PFSK-1 (cell line): ENCODE measurements around the gene MBD5.

Experiments used
- FOXP2 ChIP-seq: optimal IDR thresholded peaks from 2 replicates; pipeline ENCODE3; 2011; ENCODE audit warnings: borderline replicate concordance, control low read depth, inconsistent platforms; ENCODE audit not compliant: insufficient read depth; ENCODE audit errors: extremely low read length, extremely low read depth
- POLR2AphosphoS5 ChIP-seq: IDR thresholded peaks from 2 replicates; pipeline ENCODE4 v1.6.1; 2012; ENCODE audit warnings: low read depth, mild to moderate bottlenecking, control low read depth, low read length, moderate library complexity
- SIN3A ChIP-seq: IDR thresholded peaks from 2 replicates; pipeline ENCODE4 v1.6.1; 2012; ENCODE audit warnings: mild to moderate bottlenecking, low read length, moderate library complexity, borderline replicate concordance; ENCODE audit not compliant: insufficient read depth
- TAF1 ChIP-seq: IDR thresholded peaks from 2 replicates; pipeline ENCODE4 v1.6.1; 2012; ENCODE audit warnings: low read length, control low read depth, borderline replicate concordance; ENCODE audit not compliant: insufficient read depth
- TF ChIP-seq, protein P1 (sequence below), 2 experiments: IDR thresholded peaks; 2 replicates each; pipeline versions ENCODE4 v1.6.1 to v1.8.0; 2011 to 2012; ENCODE audit warnings: low read depth in 2 of 2, low read length in 2 of 2, control low read depth in 1 of 2, inconsistent platforms in 1 of 2, mild to moderate bottlenecking in 1 of 2, moderate library complexity in 1 of 2; ENCODE audit not compliant: insufficient read depth in 1 of 2

Gene MBD5

DNA sequence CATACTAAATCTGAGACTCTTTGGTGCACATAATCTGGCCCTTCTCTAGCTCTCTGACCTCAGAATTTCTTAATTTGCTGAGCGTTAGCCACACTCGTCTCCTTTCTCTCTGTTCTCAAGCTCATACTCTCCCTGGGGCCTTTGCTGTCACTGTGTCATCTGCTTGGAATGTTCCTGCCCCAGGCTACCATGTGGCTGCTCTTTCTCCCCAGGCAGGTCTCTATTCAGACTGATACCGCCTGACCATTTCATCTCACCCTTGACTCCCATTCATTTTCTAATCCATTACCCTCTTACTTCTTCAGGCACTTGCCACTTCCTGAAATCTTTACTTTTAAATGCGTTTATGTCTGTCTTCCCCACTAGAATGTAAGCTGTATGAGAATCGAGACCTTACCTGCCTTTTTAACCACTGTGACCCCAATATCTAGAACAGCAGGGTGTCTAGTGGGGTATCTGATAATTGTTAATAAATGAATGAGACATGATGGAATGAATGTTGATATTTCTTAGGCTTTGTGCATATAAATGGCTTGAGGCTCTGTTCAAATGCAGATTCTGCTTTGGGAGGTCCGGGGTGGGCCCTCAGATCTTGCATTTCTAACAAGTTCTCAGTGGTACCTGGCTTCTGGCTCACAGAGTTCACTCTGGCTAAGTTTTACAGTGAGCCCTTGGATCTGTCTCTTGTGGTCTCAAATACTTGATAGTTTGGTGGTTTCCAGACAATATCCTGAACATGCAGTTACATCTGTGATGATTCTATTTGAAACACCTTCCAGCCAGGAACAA lies 533.8 kb downstream of the MBD5 start:
- TF ChIP-seq, protein P1, sequence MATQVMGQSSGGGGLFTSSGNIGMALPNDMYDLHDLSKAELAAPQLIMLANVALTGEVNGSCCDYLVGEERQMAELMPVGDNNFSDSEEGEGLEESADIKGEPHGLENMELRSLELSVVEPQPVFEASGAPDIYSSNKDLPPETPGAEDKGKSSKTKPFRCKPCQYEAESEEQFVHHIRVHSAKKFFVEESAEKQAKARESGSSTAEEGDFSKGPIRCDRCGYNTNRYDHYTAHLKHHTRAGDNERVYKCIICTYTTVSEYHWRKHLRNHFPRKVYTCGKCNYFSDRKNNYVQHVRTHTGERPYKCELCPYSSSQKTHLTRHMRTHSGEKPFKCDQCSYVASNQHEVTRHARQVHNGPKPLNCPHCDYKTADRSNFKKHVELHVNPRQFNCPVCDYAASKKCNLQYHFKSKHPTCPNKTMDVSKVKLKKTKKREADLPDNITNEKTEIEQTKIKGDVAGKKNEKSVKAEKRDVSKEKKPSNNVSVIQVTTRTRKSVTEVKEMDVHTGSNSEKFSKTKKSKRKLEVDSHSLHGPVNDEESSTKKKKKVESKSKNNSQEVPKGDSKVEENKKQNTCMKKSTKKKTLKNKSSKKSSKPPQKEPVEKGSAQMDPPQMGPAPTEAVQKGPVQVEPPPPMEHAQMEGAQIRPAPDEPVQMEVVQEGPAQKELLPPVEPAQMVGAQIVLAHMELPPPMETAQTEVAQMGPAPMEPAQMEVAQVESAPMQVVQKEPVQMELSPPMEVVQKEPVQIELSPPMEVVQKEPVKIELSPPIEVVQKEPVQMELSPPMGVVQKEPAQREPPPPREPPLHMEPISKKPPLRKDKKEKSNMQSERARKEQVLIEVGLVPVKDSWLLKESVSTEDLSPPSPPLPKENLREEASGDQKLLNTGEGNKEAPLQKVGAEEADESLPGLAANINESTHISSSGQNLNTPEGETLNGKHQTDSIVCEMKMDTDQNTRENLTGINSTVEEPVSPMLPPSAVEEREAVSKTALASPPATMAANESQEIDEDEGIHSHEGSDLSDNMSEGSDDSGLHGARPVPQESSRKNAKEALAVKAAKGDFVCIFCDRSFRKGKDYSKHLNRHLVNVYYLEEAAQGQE (IDR thresholded peaks at IDR 0.05; ENCODE audit: insufficient read depth in 1 of 2, low read depth in 2 of 2, low read length in 2 of 2): no peak
- no peak for TF ChIP-seq POLR2AphosphoS5
- no peak for TF ChIP-seq FOXP2
- TF ChIP-seq SIN3A: no peak
- no peak for TF ChIP-seq TAF1

DNA sequence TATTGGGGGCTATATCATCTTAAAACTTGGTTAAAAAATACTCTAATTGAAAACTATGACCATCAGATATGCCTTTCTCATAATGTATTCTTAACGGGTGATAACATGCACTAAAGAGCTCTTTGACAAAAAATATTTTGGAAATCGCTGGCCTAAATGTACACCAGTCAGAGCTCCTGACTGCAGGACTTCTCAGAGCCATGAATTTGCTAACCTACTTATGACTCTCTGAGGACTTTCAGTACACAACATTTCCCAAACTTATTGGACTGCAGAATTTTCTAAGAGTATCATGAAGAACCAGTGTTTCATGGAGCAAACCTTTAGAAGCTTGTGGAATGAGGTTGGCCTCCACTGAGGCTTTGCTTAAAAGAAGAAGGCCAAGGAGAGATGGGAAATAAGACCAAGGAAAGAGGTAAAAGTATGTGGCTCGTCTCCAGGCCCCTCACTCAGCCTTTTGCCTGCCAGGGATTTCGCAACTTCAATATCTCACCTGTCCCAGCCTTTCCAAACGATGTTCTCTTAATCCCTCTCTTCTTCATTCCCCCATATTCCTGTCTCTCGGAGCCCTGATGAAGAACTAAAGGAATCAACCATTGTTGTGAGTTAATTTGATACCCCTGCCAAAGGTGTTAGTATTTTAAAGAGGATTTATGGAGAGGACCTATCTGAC lies 534.9 kb downstream of the MBD5 start:
- TF ChIP-seq POLR2AphosphoS5 (no peak), SIN3A (no peak), TAF1 (no peak), FOXP2 (no peak)
- TF ChIP-seq, protein P1 (IDR thresholded peaks at IDR 0.05; ENCODE audit: insufficient read depth in 1 of 2, low read depth in 2 of 2, low read length in 2 of 2): no peak

DNA sequence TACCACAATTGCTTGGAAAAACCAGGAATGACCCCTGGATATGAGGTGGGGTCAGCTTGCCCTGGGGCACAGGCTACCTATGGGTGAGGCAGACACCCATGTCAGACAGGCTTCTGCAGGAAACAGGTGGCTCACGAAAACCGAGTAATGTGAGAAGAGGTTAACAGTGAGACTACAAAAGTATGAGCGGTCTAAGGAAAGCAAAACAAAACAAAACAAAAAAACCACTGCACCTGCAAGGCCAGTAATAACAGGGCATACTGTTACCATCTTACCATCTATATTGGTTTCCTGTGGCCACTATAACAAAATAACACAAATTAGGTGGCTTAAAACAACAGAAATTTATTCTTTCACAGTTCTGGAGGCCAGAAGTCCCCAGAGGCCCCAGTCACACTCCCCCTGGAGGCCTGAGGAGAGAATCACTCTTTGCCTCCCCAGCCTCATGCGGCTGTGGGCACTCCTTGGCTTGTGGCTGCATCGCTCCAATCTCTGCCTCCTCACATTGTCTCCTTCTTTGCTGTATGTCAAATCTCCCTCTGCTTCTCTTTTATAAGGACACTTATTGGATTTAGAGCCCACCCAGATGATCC lies 537.0 kb downstream of the MBD5 start:
- TF ChIP-seq, protein P1 (IDR thresholded peaks at IDR 0.05; ENCODE audit: insufficient read depth in 1 of 2, low read depth in 2 of 2, low read length in 2 of 2): no peak
- no peak for TF ChIP-seq TAF1
- no peak for TF ChIP-seq SIN3A
- TF ChIP-seq POLR2AphosphoS5: no peak
- TF ChIP-seq FOXP2: no peak

DNA sequence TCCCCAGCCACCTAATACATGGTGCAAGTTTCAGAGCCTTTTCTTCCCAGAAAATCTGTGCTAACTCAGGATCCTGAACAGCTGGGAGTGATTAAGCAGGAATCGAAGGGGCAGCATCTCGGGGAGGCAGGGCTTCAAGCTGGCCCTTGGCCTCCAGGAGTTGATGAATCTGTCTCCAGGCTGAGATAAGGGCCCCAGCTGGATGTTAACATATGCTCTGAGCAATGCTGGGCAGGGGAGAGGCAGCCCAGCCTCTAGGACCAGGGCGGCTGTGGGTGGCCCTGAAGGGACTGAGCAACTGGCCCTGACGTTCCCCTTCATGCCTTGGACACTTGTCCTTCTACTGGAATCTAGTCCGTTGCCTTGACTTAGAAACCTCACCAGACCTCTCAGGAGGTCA lies 539.6 kb downstream of the MBD5 start:
- no peak for TF ChIP-seq POLR2AphosphoS5
- TF ChIP-seq, protein P1 (IDR thresholded peaks at IDR 0.05; ENCODE audit: insufficient read depth in 1 of 2, low read depth in 2 of 2, low read length in 2 of 2): no peak
- no peak for TF ChIP-seq FOXP2
- TF ChIP-seq SIN3A: no peak
- no peak for TF ChIP-seq TAF1

DNA sequence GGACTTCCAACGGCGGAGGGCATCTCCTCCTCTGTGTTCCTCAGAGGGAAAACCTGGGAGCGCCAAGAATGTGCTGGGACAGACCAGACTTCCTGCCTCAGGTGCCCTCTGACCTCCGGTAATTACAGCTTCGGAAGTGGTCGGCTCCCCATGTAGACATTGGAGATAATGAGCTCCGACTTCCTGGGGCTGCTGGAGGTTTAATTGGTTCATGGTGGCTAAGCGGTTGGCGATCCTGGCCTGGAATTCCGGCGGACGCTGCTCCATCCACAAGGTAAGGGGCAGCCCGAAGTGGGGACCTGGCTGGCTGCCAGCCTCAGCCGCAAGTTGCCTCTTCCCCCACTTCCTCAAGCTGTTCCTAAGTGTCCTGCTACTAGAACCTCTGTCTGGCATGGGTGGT lies 540.5 kb downstream of the MBD5 start:
- TF ChIP-seq, protein P1 (IDR thresholded peaks at IDR 0.05; ENCODE audit: insufficient read depth in 1 of 2, low read depth in 2 of 2, low read length in 2 of 2): peak in 1 of 2 experiments; percentile 76; a peak in 1 of 4 replicates
- no peak for TF ChIP-seq POLR2AphosphoS5
